ENCODE results near the gene DZIP1.
"Not testable (repeated sequence)": the region's sequence is repeated elsewhere in the genome, so short reads cannot be mapped to it uniquely, and the experiment has no call there.

The DZIP1 gene

DNA sequence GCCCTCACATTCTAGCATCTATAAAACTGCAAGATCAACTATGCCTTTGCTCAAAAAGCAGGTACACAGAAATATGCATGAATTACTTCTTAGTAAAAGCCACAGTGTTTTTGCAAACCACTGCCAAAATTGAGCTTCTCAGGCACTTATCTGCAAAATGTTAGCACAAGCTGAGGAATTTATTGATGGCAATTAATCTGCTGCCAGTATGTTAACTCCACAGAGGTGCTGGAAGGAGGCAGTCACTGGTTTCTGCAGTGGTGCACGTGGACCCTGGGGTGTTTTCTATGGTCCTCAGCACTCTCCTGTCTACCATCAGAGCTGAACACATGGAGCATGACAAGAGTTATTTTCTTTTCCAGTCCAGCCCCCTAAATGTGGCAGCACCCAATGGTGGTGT is 47.8 kb downstream of the DZIP1 start:
- DNase-seq: no peak

DNA sequence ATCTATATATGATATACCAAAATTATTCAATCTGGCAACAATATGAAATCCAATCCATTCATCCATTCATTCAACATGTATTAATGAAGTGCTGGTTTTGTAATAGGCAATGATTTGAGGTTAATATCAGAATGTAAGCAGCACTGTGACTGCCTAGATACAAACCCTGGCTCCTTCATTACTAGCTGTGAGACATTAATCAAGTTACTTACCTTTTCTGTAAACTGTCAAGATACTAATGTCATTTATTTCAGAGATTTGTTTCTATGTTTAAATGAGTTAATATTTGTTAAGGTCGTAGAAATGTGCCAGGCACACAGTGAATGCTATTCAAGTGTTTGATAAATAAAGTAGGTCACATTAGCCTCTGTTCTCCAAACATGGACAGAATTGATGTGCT is 51.0 kb downstream of the DZIP1 start:
- DNase-seq: no peak

DNA sequence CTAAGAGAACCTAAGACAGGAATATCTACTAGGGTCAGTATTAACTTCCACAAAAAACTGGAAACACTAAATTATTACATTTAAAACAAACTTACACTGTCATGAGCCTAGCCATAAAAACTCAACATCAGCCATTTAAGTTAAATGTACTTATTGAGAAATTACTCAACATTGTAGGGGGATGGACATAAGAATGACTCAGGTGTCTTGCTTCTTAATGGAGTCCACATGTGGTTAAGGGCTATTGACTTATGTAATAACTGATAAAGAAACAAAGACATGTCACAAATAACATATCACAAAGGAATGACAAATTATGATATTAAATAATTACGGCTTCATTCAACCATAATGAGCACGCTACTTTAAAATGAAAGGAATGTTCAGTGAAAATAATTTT is 55.8 kb downstream of the DZIP1 start:
- no peak for DNase-seq

GRCh38 chr13:95588134-95588533 is 56.4 kb downstream of the DZIP1 start:
- DNase-seq: no peak

DNA sequence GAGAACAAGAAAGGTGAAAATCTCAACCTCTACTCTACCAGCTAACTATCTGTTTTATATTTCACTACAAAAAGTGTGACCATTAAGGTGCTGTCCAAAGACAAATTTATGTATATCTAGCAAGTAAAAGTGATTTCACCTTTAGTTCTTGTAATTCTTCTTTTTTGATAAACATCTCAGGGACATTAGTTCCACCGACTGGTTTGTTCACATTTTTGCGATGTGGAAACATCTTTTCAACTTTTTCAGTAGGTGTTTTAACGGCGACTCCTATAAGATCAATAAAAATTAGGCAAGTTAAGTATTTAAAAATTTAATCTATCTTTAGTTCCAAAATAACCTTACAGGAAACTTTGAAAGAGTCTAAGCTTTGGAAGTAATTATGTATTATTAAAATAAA is 58.6 kb downstream of the DZIP1 start:
- DNase-seq: no peak

DNA sequence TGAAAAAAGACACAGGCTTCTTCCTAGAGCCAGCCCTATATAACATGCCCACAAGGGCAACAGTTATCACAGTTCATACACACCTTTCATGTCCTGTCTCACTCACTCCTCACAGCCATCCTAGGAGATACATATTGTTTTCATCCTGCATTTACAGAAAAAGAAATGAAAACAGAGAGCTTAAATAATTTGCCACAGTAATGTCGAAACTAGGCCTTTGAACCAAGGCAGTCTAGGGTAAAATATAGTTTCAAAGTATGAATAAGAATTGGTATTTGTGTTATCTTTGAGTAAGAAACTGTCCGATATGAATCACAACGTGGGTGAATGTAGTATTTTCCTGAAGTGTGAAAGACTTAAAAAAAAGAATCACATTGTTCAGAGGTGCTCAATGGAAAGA is 65.2 kb downstream of the DZIP1 start:
- no peak for DNase-seq

DNA sequence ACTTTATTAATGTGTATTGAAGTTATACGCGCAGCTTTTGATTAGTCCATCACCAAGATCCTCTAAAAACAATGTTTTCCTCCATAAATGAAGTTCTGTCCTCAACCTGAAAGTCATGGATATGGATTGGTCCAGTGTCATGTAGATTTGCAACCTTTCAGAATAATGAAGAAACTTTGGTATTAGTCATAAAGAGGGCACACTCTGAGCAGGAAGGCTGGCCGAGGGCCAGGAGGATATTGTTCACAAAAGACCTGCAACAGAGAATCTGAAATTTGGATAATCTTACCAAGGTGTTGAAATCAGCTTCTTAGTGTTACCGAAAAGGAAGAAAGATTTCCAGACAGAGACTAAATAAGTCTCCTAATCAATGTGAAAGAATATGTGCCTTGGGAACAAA is 71.3 kb downstream of the DZIP1 start:
- no peak for DNase-seq

GRCh38 chr13:95571941-95572340 is 72.6 kb downstream of the DZIP1 start:
- no peak for DNase-seq

DNA sequence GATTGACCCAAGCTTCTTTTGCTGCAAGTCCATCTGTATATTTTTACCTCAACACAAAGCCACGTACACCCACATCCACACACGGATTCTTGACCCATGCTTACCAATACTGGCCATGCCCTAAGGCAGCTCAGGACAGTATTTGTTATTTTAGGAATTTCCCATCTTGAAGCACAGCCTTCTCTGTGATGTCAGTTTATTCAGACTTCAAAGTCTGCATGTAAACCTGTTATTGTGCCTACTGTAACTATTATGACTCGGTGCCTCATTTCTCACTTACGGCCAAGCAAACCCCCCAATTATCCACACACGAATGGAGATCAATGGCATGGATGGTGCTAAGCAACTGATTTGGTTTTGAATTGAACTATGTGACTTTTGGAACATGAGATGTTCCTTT is 74.5 kb downstream of the DZIP1 start:
- no peak for DNase-seq

DNA sequence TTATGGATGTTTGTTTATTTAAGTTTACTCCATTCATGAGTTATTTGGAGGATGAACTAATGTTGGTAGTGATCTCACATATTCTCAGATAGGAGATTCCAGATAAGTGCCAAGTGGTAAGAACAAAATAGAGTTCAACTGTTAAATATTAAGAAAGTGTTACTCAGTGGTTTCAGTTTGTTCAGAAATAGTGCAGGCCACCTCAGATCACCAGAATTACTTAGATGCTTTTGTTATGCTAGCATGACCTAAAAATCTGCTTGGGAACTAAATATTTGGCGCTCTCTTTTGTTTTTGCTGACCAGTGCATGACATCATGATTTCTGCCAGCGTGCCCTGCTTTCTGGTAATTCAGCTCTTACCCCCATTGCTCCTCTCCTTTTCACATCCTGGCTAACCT is 76.4 kb downstream of the DZIP1 start:
- no peak for DNase-seq

DNA sequence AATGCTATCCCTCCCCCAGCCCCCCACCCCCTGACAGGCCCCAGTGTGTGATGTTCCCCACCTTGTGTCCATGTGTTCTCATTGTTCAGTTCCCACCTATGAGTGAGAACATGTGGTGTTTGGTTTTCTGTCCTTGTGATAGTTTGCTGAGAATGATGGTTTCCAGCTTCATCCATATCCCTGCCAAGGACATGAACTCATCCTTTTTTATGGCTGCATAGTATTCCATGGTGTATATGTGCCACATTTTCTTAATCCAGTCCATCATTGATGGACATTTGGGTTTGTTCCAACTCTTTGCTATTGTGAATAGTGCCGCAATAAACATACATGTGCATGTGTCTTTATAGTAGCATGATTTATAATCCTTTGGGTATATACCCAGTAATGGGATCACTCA is 78.7 kb downstream of the DZIP1 start:
- not testable (repeated sequence) for DNase-seq

DNA sequence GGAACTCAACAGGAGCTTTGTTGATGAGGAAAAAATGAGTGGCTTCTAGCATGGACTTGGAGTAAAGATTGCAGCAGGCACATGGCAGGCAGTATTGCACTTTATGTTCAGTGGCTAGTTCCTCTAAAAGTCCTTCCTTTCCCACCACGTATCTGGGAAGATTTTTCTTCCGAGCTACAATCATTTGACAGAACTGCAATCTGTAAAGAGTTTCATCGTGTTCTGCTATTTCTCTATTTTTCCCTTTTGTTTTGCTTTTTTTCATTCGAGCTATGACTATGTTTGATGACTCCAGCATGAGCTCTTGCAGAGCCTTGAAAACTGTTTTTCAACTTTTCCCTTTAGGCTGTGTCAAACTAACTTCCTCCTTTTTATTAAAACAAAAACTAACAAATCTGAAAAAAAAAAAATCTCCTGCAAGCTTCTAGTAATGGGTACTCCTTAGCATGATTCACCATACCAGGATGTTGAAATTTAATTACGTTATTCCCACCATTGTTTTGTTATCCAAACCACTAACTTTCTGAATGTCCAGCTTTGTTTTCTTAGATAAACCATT is 79.7 kb downstream of the DZIP1 start:
- no peak for DNase-seq

DNA sequence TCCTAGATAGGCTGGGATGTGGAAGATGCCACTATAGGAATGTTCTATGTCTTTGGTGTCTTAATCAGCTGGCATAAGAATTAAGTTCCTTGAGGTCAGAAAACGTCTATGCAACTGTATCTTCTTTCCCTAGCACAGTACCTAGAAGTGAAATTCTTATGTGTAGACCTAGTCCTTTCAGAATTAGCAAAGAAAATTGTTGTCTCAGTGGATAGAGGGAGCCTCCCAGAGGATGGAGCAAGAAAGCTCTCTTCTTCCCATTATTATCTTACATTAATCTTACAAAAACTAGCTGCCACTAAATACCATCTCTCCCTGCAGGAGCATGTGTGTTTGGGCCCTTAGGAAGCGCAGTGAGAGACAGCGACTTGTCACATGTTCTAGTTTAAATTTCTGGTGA is 80.4 kb downstream of the DZIP1 start:
- no peak for DNase-seq

DNA sequence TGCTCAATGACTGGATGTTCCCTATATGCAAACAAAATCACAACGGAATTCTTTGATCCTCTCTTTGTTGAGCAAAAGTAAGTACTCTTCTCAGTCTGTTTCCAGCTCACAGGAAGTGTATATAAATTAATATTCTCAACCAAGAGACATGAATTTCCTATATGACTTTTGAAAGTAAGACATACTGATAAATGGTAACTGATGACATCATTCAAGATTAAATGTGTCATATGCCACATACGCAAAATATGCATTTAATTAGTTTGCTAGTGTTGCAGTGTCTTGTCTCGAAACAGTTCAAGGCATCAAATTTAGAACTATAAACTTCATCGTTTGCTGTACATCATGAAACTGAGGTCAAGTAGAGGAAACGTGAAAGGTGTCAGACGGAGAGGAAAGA is 84.1 kb downstream of the DZIP1 start:
- no peak for DNase-seq

- no peak for DNase-seq
Measured at GRCh38 chr13:95559100-95559499, 85.4 kb downstream of the DZIP1 start.

DNA sequence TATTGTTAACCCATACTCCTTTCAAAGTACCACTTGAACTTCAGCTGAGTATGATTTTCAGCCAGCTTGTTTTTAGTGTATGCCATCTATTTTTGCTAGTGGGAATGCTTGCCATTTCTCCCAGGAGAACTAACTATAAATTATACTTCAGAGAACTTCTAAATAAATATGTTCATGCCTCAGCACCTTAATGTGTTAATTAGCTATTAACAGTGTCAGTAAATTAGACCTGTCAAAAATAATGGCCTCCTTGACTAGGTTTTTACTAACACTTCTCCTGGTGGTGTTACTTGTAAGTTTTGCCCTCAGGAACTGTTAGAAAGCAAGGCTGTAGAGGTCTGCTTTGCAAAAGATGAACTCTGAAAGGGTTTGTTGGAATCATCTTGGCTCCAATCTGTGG is 87.5 kb downstream of the DZIP1 start:
- DNase-seq: no peak

- DNase-seq: no peak
Measured at GRCh38 chr13:95553581-95554385, 90.7 kb downstream of the DZIP1 start.

- DNase-seq: peak; percentile 12
Measured at GRCh38 chr13:95552539-95553441, 91.7 kb downstream of the DZIP1 start, which contains the start of gene CLDN10. Gene CLDN10, plus strand, starts transcription at chr13:95552720. Its CDS starts 34 bp downstream, at chr13:95552754.

DNA sequence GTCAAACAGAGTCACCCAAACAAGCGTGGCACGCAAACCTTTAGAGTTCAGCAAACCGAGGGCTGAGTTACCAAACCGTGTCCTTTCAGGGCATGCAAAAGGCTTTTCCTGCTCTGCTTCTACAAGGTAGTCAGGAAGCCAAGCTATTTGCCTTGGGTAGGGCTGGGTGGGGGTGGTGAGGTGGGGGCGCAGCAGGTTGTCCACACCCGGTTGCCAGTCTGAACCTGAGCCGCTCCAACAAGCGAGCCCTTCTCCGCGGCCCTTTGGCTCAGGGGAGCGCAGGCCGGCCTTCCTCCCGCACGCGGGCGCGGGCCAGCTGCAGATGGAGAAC is 92.3 kb downstream of the DZIP1 start:
- no peak for DNase-seq

DNA sequence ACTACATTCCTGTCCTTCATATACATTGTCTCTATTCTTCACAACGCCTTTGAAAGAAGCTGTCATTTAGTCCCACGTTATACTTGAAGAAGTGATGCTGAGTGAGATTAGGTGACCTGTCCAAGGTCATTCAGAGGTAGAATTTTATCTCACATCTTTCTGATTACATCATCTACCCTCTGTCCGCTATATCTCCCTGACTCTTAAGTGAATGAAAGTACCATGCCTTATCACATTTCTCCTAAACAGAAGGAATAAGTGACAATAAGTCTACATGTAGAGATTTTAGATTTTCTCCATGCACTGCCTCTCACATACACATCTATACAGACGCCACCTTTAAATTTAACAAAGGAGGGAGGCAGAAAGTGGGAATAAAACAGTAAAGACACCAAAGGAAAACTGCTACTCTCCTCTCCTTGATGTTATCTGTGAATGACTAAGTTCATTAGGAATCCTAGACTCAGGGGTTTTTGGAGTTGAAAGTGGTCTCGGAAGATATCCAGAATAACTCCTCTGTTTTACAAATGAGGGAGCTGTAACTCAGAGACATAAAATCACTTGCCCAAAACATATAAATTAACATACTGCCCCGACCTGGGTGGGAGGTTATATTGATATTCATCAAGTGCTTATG is 96.9 kb downstream of the DZIP1 start:
- no peak for DNase-seq

DNA sequence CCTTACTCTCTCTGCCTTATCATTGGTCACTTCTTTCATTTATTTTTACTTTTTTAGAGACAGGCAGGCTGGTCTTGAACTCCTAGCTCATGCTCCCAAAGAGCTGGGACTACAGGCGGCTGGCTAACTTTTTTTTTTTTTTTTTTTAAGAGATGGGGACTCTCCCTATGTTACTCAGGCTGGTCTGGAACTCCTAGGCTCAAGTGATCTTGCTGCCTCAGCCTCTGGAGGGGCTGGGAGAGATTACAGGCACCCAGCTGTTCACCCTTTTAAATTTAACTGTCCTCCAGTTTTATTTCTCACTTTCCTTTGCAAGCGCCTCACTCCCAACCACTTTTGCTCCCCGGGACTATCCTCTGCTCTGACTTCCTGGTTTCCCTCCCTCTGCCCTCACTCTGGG is 97.6 kb downstream of the DZIP1 start:
- DNase-seq: no peak

GRCh38 chr13:95544293-95544692 is 100.2 kb downstream of the DZIP1 start:
- DNase-seq: no peak

DNA sequence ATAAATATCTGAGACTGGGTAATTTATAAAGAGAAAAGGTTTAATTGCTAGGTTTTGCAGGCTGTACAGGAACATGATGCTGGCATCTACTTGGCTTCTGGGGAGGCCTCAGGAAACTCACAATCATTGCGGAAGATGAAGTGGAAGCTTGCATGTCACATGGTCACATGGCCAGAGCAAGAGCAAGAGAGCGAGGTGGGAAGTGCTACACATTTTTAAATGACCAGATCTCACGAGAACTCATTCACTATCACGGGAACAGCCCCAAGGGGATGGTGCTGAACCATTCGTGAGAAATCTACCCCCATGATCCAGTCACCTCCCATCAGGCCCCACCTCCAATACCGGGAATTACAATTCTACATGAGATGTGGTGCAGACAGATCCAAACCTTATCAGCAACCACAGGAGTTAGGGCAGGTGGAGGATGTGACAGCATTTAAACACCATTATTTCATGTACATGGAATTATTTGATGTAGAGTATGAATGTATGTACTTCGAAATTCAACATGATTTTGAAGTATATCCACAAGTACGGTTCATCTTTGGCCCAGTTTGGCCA is 102.5 kb downstream of the DZIP1 start:
- DNase-seq: no peak

Measured in midbrain (tissue), 1 donor.